Thyroid gland (tissue), 4 donors: ENCODE measurements around the gene TLR1. TPM values are rescaled to one million over a fixed set of nuclear protein-coding genes. Genes with fewer than 3 reads are reported as not detected.
"Not testable (repeated sequence)": the region's sequence is repeated elsewhere in the genome, so short reads cannot be mapped to it uniquely, and the experiment has no call there.

Experiments used
- DNase-seq, 2 donors: peaks; one replicate each; pipeline ENCODE4 v3.0.0-alpha.2; 2019
- H3K27ac ChIP-seq, 3 donors: fragments of 200-600 bp; sonication (generic); 1 replicate in 2 of 3; 2 replicates in 1 of 3; pipeline ENCODE4 v1.5.1; 2016 to 2019; ENCODE audit warnings: mild to moderate bottlenecking in 1 of 3, moderate library complexity in 1 of 3
- H3K27me3 ChIP-seq: fragments of 200-600 bp; sonication (generic); one replicate; pipeline ENCODE4 v1.5.1; 2019
- H3K36me3 ChIP-seq, 2 donors: fragments of 200-600 bp; sonication (generic); one replicate each; pipeline ENCODE4 v1.5.1; 2016 to 2019
- H3K4me1 ChIP-seq, 2 donors: fragments of 200-600 bp; sonication (generic); one replicate each; pipeline ENCODE4 v1.5.1; 2017 to 2019
- H3K4me3 ChIP-seq, 3 donors: fragments of 200-600 bp; sonication (generic); replicated peaks in 1 of 3; 1 replicate in 2 of 3; 2 replicates in 1 of 3; pipeline ENCODE4 v1.5.1; 2016; ENCODE audit warnings: mild to moderate bottlenecking in 1 of 3
- H3K9me3 ChIP-seq: fragments of 200-600 bp; sonication (generic); one replicate; pipeline ENCODE4 v1.5.1; 2017
- POLR2A ChIP-seq, 2 donors: fragments of 450-650 bp; IDR thresholded peaks; one replicate each; pipeline ENCODE4 v1.6.1; 2017; ENCODE audit warnings: antibody characterized with exemption in 2 of 2, mild to moderate bottlenecking in 2 of 2, moderate library complexity in 1 of 2
- WGBS, 2 donors: methylation state at CpG; one replicate each; pipeline ENCODE4 v1.1.5; 2017; 5-methylcytosine and 5-hydroxymethylcytosine counted together
- intact Hi-C: fragments of 100-400 bp; cut with DNase I; formaldehyde crosslinking; loops from one replicate; pipeline ENCODE4 v1.15.1; 2023
- total RNA-seq, 4 donors: library from RNA; depleted of rRNA; stranded (reverse); fragments of >200 nt; gene quantifications; one replicate each; pipeline ENCODE4 v1.2.3, GENCODE V29; 2016
- TF ChIP-seq, protein P1 (sequence below), 6 experiments: fragments of 200-600 bp in 3 of 6; fragments of 450-650 bp in 3 of 6; sonication (generic) in 3 of 6; IDR thresholded peaks; one replicate each; pipeline ENCODE4 v1.5.1; 2016 to 2019; ENCODE audit warnings: antibody characterized with exemption in 6 of 6, mild to moderate bottlenecking in 2 of 6, inconsistent platforms in 1 of 6, moderate library complexity in 1 of 6

The TLR1 gene
- total RNA-seq, 4 donors from 2014 or later, result 4.0 to 12.8 (median 7.5) TPM

DNA sequence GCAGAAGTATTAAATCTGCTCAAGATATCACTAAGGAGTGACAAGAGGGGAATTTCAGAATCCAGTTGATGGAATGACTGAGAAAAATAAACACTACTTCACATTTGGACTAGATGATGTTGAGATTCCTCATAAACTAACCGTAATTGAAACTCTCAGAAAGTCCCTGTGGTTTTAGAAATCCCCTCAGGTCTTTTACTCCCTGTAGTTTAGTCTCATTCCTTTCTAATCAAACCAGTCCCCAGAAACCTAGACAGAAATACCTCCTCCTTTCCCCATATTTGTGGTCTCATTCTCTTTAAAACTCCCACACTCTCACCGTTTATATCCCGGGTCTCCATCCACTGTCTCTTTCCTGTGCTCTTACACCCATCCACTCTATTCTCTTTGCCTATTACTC, 15.0 kb upstream of the TLR1 start:
- Histone ChIP-seq H3K36me3 (no peaks in the 10 kb centered on the region), H3K4me1 (no peaks in the 10 kb centered on the region), H3K27ac (no peak overlapping the region), H3K27me3 (no peaks in the 10 kb centered on the region), H3K4me3 (no peak overlapping the region), H3K9me3 (no peaks in the 10 kb centered on the region)
- no peak for TF ChIP-seq POLR2A (IDR thresholded peaks at IDR 0.05)
- TF ChIP-seq, protein P1, sequence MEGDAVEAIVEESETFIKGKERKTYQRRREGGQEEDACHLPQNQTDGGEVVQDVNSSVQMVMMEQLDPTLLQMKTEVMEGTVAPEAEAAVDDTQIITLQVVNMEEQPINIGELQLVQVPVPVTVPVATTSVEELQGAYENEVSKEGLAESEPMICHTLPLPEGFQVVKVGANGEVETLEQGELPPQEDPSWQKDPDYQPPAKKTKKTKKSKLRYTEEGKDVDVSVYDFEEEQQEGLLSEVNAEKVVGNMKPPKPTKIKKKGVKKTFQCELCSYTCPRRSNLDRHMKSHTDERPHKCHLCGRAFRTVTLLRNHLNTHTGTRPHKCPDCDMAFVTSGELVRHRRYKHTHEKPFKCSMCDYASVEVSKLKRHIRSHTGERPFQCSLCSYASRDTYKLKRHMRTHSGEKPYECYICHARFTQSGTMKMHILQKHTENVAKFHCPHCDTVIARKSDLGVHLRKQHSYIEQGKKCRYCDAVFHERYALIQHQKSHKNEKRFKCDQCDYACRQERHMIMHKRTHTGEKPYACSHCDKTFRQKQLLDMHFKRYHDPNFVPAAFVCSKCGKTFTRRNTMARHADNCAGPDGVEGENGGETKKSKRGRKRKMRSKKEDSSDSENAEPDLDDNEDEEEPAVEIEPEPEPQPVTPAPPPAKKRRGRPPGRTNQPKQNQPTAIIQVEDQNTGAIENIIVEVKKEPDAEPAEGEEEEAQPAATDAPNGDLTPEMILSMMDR (IDR thresholded peaks at IDR 0.05), result no peak
- no peak for DNase-seq
- intact Hi-C loops, result no loop called here
- WGBS, 2 donors, result 65 to 81% methylated on average over 3 of the region's 3 CpGs

DNA sequence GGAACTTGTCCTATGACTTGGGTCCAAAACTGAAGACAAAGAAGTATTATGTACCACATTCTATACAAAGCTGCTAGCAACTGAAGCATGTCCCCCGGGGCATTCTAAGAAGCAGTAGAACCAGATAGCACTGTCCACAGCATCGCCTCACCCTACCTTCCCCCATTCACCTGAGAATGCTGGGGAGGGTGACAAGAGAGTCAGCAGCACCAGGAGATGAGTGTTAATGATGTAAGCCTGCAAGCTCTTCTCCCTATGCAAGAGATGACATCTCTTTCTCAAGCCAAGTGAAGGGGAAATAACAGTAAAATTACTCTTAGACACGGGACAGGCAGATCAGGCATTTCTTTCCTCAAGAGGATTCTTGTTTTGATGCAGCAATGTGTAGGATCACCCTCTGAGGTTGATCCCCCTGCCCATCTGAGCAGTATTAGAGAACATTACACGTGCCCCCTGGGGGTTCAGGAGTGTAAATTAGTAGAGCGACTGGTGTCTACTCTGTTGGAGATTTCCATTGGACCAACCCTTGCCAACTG, 13.9 kb upstream of the TLR1 start:
- TF ChIP-seq, protein P1 (IDR thresholded peaks at IDR 0.05), result no peak
- no peak for TF ChIP-seq POLR2A (IDR thresholded peaks at IDR 0.05)
- no peaks in the 10 kb centered on the region for H3K4me1 ChIP-seq
- WGBS, 2 donors, result 66 to 84% methylated on average over 5 of the region's 5 CpGs
- H3K27ac ChIP-seq, result no peak overlapping the region
- H3K36me3 ChIP-seq, result no peaks in the 10 kb centered on the region
- DNase-seq, result no peak
- H3K27me3 ChIP-seq, result no peaks in the 10 kb centered on the region
- no peaks in the 10 kb centered on the region for H3K9me3 ChIP-seq
- no peak overlapping the region for H3K4me3 ChIP-seq
- intact Hi-C loops, result no loop called here

DNA sequence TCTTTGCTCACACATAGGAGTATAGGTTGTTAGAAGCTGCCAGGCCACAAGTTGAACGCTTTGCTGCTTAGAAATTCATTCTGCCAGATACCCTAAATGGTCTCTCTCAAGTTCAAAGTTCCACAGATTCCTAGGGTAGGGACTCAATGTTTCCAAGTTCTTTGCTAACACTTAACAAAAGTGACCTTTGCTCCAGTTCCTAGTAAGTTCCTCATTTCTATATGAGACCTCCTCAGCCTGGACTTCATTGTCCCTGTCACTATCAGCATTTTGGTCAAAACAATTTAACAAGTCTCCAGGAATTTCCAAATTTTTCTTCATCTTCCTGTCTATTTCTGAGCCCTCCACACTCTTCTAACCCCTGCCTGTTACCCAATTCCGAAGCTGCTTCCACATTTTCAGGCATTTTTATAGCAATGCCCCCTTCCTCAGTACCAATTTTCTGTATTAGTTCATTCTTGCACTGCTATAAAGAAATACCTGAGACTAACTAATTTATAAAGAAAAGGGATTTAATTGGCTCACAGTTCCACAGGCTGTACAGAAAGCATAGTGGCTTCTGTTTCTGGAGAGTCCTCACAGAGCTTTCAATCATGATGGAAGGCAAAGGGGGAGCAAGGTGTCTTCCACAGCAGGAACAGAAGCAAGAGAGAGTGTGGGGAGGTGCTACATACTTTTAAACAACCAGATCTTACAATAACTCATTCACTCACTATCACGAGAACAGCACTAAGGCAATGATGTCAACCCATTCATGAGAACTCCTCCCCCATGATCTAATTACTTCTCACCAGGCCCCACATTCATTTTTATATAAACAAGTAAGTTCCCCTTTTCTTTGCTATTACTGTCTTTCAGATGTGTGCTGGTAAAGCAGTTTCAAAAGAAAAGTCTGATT, 11.5 kb upstream of the TLR1 start:
- Histone ChIP-seq H3K27ac (no peak overlapping the region), H3K4me3 (no peak overlapping the region), H3K36me3 (no peaks in the 10 kb centered on the region), H3K4me1 (no peaks in the 10 kb centered on the region), H3K27me3 (no peaks in the 10 kb centered on the region), H3K9me3 (no peaks in the 10 kb centered on the region)
- DNase-seq, result no peak
- TF ChIP-seq, protein P1 (IDR thresholded peaks at IDR 0.05), result no peak
- WGBS, 2 donors, result 73 to 79% methylated on average over 3 of the region's 3 CpGs
- intact Hi-C loops, result no loop called here

DNA sequence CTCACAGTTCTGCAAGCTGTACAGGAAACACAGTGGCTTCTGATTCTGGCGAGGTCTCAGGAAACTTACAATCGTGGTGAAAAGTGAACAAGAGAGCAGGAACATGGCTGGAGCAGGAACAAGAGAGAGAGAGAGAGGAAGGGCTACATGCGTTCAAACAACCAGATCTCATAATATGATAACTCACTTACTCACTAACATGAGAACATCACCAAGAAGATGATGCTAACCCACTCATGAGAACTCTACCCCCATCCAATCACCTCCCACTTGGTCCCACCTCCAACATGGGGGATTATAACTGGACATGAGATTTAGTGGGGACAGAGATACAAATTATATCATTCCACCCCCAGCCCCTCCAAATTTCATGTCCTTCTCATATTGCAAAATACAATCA, 9.8 kb upstream of the TLR1 start:
- WGBS, 2 donors, result 68 to 78% methylated on average over 3 of the region's 3 CpGs
- Histone ChIP-seq H3K4me3 (no peak overlapping the region), H3K27me3 (no peaks in the 10 kb centered on the region), H3K9me3 (no peaks in the 10 kb centered on the region), H3K4me1 (no peaks in the 10 kb centered on the region), H3K36me3 (no peaks in the 10 kb centered on the region), H3K27ac (no peak overlapping the region)
- TF ChIP-seq POLR2A (IDR thresholded peaks at IDR 0.05), result no peak
- TF ChIP-seq, protein P1 (IDR thresholded peaks at IDR 0.05), result no peak
- intact Hi-C loops, result no loop called here
- no peak for DNase-seq

DNA sequence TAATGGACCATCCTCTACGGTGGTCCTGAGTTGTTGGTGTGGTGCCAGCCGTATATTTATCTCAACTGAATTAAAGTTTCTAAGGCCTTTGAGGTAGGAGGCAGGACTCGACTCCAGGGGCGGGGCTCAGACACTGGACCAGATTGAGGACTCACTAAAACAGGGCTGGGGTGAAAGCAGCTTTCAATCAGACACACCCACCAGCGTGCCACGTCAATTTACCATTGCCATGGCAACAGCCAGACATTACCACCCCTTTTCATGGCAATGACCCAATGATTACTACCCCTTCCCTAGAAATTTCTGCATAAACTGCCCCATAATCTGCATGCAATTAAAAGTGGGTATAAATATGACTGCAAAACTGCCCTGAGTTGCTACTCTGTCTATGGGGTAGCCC, 6.7 kb upstream of the TLR1 start:
- intact Hi-C loops, result no loop called here
- WGBS, 2 donors, result 84 to 91% methylated on average over 6 of the region's 6 CpGs

DNA sequence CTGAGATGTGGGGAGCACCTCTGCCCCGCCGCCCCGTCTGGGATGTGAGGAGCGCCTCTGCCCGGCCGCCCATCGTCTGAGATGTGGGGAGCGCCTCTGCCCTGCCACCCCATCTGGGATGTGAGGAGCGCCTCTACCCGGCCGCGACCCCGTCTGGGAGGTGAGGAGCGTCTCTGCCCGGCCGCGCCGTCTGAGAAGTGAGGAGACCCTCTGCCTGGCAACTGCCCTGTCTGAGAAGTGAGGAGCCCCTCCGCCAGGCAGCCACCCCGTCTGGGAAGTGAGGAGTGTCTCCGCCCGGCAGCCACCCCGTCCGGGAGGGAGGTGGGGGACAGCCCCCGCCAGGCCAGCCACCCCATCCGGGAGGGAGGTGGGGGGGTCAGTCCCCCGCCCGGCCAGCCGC, 2.9 kb upstream of the TLR1 start:
- H3K9me3 ChIP-seq, H3K27me3 ChIP-seq, H3K27ac ChIP-seq, intact Hi-C loops, H3K36me3 ChIP-seq, DNase-seq, H3K4me3 ChIP-seq: not testable (repeated sequence)
- 95 to 98% methylated on average over 11 to 19 of the region's 29 CpGs for WGBS, 2 donors
- peaks cover 5 to 12% of the 10 kb centered on the region in 2 donors for H3K4me1 ChIP-seq

More for the DNA sequence above, 6.7 kb upstream of the TLR1 start:
- H3K9me3 ChIP-seq, result no peaks in the 10 kb centered on the region
- no peak for DNase-seq
- H3K36me3 ChIP-seq, result no peaks in the 10 kb centered on the region
- H3K27ac ChIP-seq, result no peak overlapping the region
- no peaks in the 10 kb centered on the region for H3K4me1 ChIP-seq
- TF ChIP-seq POLR2A (IDR thresholded peaks at IDR 0.05), result no peak
- TF ChIP-seq, protein P1 (IDR thresholded peaks at IDR 0.05), result no peak
- H3K27me3 ChIP-seq, result no peaks in the 10 kb centered on the region
- H3K4me3 ChIP-seq, result no peak overlapping the region

DNA sequence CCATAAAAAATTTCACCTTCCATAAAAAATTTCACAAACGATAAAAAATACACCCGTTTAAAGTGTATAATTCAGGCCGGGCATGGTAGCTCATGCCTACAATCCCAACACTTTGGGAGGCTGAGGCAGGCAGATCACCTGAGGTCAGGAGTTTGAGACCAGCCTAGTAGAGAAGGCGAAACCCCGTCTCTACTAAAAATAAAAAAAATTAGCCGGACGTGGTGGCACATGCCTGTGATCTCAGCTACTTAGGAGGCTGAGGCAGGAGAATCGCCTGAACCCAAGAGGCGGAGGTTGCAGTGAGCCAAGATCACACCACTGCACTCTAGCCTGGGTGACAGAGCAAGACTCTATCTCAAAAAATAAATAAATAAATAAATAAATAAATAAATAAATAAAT, 1.7 kb upstream of the TLR1 start:
- WGBS, 2 donors, result 89 to 92% methylated on average over 9 of the region's 9 CpGs
- H3K27me3 ChIP-seq, result not testable (repeated sequence)

More for the DNA sequence above, 1.7 kb upstream of the TLR1 start:
- H3K36me3 ChIP-seq, DNase-seq, H3K9me3 ChIP-seq, H3K27ac ChIP-seq, H3K4me3 ChIP-seq, intact Hi-C loops: not testable (repeated sequence)
- H3K4me1 ChIP-seq, result peaks cover 5 to 12% of the 10 kb centered on the region in 2 donors
